Stimulated activated CD4-positive, alpha-beta T cell treated with anti-CD3 and anti-CD28 coated beads, Interleukin-2, amount 100 ng/mL, for 24 hours (primary cell): ENCODE results near the gene EXOC3L4.

ENCODE experiments used
- DNase-seq, 2 donors: peaks; one replicate each; pipeline ENCODE4 v3.0.0-alpha.2; 2020

EXOC3L4 gene

GRCh38 chr14:103071544-103072251 is 22.8 kb upstream of the EXOC3L4 start:
- DNase-seq, result no peak

GRCh38 chr14:103072595-103073366 is 21.7 kb upstream of the EXOC3L4 start:
- DNase-seq, result no peak

GRCh38 chr14:103073367-103073875 is 21.1 kb upstream of the EXOC3L4 start:
- no peak for DNase-seq

DNA sequence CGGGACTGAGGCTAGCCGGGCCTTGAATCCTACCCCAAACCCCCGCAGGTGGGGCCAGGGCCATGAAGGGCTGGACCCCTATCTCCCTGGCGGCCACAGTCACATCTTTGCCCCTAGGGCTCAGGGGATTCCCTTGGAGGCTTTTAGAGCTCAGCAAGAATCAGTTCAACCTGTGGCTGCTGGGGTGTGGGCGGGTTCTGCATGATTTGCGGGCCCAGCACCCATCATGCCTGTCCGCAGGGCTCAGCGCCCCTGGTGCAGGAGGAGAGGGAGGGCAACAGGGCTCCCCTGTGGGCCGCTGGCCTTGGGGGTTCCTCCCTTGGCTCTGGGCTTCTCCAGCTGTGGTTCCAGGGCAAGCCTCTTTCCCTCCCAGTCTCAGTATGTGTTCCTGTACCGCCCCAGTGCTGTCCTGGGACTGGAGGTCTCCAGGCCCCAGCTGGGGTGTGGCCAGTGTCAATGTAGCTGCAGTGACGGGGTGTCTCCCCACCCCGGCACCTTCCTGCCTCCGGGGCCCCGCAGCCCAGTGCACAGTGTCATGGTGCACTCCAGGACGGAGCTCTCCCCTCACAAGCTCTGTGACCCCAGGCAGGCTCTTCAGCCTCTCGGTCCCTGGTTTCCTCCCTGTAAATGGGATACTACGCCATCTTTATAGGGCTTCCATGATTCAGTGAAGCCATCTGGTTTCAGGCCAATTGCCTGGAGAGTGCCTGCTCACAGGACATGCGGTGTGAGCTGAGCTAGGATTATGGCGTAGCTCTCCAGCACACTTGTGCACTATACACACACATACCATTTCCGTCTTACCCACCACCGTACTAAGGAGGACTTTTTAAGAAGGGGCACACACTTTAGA is 20.4 kb upstream of the EXOC3L4 start:
- no peak for DNase-seq

DNA sequence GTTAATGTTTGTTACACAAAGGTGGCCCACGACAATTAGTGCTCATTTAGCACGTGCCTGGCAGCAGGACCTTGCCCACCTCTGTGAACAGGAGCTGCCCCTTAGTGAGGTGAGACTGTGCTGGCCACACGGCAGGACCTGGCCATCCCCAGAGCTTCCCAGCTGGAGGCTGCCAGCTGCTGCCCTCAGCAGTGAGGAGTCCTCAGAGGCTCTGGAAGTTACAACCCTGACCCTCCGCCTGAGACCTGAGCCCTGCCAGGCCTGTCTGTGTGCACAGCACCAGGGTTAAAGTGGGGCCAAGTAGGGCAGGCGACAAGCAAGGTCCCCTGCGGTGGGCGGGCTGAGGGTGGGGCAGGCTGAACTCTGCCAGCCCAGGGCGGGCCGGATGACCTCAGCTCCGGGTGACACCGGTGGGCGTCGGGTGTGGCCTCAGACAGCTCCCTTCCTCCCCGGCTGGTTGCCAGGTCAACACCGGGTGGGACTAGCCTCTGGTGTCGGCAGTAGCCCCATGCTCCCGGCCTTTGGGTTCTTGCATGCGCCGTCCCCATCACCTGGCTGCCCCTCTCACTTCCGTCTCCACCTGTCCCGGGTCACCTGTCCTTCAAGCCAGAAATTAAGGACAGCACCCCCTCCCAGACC is 19.7 kb upstream of the EXOC3L4 start:
- peak in 1 of 2 donors; percentile 31 for DNase-seq

GRCh38 chr14:103078420-103078749 is 16.1 kb upstream of the EXOC3L4 start:
- peak; percentile 72 to 76 for DNase-seq

GRCh38 chr14:103078860-103079587 is 15.5 kb upstream of the EXOC3L4 start:
- DNase-seq, result no peak

DNA sequence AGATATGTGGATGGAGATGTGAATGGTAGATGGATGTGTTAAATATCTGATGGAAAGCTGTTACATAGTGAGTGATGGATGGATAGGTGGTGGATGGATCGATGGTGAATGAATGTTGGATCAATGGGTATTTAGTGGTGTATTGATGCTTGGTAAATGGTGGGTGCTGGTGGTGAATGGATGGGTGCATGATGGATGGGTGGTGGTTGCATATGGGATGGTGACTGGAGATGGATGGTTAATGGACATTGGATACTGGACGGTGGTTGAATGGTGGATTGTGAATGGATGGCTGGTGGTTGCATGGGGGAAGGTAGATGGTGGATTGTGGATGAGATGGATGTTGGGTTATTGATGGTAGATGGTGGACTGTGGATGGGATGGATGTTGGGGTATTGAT is 12.6 kb upstream of the EXOC3L4 start:
- no peak for DNase-seq

DNA sequence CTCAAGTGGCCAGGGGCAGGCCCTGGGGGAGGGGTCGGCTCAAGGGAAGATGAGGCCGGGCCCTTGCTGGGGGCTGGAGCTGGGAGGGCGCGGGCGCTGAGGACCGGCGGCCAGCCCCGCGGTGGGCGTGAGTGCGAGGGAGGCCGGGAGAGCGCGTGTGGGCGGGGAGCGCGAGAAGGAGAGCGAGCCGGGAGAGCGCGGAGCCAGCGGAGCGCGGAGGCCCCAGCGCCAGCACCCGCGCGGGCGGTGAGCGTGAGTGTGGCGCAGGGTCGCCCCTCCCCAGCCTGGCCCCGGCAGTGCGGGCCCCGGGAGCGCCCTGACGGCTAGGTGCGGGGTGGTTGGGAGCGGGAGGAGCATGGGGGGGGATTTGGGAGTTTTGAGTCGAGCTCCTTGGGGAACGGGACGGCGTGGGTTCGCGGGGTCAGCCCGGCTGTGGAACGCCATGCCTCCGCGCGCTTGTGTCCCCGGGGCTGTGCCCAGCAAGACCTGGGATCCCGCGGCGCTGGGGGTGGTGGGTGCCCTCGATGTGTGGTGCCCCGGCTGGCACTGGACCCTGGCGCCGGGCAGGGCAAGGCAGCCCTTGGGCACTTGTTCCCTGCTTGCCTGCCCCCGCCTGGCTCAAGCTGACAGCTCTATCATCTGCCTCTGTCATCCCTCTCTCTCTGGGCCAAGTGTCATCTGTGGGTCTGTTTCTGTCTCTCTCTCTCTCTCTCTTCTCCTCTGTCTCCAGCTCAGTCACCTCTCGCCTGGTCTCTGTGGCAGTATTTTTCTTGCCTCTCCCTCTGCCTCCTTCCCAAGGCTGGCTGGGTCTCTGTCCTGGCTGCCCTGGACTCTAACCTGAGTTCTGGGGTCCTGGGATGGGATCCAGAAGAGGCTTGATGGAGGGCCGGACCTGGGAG is 10.3 kb upstream of the EXOC3L4 start, which contains the start of gene LBHD2:
Gene LBHD2 (plus strand): TSS at position 190 of the 899 bp plus-strand sequence. CDS start 1,803 bp downstream, outside the sequence.
- no peak for DNase-seq

- no peak for DNase-seq
Observed at GRCh38 chr14:103085106-103086091, 9.1 kb upstream of the EXOC3L4 start.

GRCh38 chr14:103086771-103087342 is 7.7 kb upstream of the EXOC3L4 start:
- DNase-seq, result no peak

GRCh38 chr14:103087343-103087835 is 7.1 kb upstream of the EXOC3L4 start:
- DNase-seq, result no peak

DNA sequence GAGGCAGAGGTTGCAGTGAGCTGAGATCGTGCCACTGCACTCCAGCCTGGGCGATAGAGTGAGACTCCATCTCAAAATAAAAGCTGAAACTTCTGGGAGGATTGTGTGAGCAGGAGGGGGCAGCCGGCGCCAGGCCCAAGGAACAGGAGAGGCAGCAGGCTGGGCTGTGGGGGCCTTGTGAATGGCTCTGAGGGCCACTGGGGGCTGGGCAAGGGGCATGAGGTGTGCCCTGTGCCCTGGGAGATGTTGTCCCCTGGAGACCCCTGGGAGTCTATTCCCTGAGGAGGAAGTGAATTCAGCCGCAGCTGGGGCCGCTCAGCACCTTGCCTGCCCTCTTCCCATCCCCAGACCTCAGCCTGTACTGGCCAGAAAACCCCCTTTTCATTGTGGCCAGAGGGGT is 5.6 kb upstream of the EXOC3L4 start:
- no peak for DNase-seq

DNA sequence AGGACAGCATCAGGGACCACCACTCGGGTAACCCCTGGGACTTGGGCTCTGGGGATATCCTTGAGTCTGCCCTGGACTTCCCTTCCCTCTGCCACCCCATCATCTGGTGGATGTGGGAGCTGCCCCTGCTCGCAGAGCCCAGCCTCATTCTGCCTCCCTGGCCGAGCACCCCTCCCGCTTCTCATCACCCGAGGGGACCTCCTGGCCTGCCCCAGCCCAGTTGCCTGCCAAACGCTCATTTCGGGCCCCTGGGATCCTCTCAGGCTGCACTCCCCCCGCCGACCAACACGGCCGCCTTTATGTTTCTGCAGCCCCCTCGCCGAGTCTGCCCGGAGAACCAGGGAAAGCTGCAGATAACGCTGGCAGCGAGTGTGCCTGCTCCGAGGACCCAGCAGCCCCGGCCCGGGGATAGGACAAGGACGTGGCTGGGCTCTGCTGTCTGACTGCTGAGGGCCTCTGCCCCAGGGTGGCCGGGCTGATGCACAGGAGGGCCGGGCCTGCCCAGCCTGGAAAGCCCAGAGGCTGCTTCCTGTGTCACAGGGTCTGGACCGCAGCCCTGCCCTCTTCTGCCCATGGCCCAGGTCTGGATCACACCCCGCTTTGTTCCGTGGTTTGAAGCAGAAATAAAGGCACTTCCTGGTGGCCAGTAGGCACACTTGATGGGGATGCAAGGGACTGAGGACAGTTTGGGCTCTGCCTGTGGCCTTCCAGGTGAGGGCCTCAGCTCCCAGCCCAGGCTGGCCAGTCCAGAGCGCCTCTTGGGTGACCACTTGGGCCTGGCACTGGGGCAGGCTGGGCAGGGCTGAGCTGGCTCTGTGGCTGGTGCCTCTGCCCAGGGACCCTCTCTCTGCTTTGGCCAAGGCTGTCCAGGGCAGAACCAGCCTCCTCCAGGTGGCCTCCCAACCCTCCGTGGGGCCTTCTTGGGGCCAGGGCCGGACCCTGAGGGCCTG is 4.9 kb upstream of the EXOC3L4 start:
- no peak for DNase-seq

GRCh38 chr14:103090481-103091020 is 4.0 kb upstream of the EXOC3L4 start:
- DNase-seq, result no peak

DNA sequence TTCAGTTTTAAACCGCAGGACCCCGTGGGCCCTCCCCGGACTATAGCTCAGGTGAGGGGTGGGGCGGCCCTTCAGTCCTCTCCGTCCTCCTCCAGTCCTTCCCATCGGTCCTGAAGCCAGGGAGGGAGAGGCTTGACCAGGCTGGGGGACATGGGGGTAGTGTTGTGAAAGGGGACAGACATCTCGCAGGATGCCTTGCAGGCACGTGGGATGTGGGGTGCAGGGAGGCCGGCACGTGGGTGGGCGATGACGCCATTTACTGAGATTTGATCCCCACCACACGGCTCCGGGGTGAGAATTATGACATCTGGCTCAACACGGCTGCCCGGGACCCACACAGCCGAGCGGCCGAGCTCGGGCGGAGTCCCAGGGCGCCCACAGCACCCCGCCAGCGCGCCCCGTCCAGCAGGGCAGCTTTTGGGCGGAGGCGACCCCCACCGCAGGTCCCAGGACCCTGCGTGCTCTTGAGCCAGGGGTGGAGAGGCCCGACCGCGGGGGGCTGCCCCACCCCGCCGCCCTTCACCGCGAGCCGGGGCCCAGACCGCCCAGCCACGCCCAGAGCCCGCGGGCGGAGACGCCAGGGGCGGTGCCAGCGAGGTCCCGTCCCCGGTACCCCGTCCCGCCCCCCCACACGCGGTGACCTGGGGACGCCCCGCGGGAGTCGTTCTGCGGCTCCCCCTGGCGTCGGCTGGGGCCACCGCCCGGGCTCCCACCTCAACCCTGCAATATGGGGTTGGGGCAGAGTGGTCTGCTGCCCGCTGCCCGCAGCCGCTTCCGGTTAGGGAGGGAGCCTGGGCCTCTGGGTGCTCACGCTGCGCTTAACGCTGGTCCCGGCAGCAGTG is 3.3 kb upstream of the EXOC3L4 start:
- peak; percentile 82 to 84 for DNase-seq

- DNase-seq, result no peak
Observed at GRCh38 chr14:103091883-103092222, 2.7 kb upstream of the EXOC3L4 start.
